ENCODE results near the gene EPHA8. TPM values are rescaled to one million over a fixed set of nuclear protein-coding genes. Genes with fewer than 3 reads are reported as not detected.

Gene EPHA8
- total and polyA plus RNA-seq, 3 donors from 2014 or later, result 2.3 to 6.0 (median 5.2) TPM

DNA sequence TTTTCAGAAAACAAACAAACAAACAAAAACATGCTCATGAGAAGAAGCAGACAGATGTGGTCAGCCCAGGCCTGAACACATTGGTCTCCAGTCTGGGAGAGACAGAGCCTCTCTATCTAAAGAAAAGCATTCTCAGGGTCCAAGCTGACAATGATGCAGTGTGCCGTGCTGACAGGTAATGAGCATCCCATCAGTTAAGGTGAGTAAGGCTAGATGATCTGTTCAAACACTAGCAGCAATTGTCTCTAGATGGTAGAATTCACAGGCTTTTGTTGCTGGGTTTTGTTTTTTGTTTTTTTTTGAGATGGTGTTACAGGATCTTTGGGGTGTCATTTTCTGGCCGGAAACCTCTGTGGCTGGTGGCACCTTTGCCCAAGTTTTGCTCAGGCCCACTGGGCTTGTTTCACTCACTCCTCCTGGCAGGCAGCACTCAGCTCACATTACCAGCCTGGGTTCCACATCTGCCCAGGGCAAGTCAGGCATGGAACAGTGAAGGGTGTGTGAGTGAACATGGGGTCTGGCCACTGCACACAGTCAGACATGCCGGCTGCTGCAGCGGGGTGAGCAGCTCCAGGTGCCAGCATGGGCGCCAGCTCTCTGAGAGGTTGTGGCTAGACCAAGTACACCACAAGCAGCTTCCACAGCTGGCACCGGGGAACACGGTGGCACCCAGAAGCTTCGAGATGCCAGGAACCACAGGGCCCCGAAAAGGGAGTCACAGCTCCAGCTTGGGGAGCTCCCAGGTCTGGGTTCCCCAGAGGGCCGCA is 70.6 kb downstream of the EPHA8 start:
- TF ChIP-seq, protein P1, sequence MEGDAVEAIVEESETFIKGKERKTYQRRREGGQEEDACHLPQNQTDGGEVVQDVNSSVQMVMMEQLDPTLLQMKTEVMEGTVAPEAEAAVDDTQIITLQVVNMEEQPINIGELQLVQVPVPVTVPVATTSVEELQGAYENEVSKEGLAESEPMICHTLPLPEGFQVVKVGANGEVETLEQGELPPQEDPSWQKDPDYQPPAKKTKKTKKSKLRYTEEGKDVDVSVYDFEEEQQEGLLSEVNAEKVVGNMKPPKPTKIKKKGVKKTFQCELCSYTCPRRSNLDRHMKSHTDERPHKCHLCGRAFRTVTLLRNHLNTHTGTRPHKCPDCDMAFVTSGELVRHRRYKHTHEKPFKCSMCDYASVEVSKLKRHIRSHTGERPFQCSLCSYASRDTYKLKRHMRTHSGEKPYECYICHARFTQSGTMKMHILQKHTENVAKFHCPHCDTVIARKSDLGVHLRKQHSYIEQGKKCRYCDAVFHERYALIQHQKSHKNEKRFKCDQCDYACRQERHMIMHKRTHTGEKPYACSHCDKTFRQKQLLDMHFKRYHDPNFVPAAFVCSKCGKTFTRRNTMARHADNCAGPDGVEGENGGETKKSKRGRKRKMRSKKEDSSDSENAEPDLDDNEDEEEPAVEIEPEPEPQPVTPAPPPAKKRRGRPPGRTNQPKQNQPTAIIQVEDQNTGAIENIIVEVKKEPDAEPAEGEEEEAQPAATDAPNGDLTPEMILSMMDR (IDR thresholded peaks at IDR 0.05), result no peak
- no peak for TF ChIP-seq POLR2A (IDR thresholded peaks at IDR 0.05)
- no peaks in the 10 kb centered on the region for H3K9me3 ChIP-seq
- no peaks in the 10 kb centered on the region for H3K27me3 ChIP-seq
- no peak overlapping the region for H3K27ac ChIP-seq
- no peaks in the 10 kb centered on the region for H3K4me1 ChIP-seq
- DNase-seq, result no peak
- H3K4me3 ChIP-seq, result no peak overlapping the region
- intact Hi-C loops (cut with DNase I; ENCODE audit: low total_unique reads), result no loop called here
- H3K36me3 ChIP-seq (ENCODE audit: low read depth, missing control alignments), result no peaks in the 10 kb centered on the region
- 91% methylated on average over 10 of the region's 10 CpGs for WGBS, 2 donors

- intact Hi-C loops (cut with DNase I; ENCODE audit: low total_unique reads), result no loop called here
- H3K9me3 ChIP-seq, result no peaks in the 10 kb centered on the region
- H3K4me3 ChIP-seq, result no peak overlapping the region
- WGBS, 2 donors, result 83 to 85% methylated on average over 6 to 7 of the region's 7 CpGs
- TF ChIP-seq POLR2A (IDR thresholded peaks at IDR 0.05), result no peak
- TF ChIP-seq, protein P1 (IDR thresholded peaks at IDR 0.05), result no peak
- DNase-seq, result no peak
- no peaks in the 10 kb centered on the region for H3K27me3 ChIP-seq
- no peak overlapping the region for H3K27ac ChIP-seq
- H3K4me1 ChIP-seq, result no peaks in the 10 kb centered on the region
- no peaks in the 10 kb centered on the region for H3K36me3 ChIP-seq (ENCODE audit: low read depth, missing control alignments)
Observed at GRCh38 chr1:22635436-22635835, 72.1 kb downstream of the EPHA8 start.

GRCh38 chr1:22636353-22636752 is 73.1 kb downstream of the EPHA8 start, which contains the start of gene C1QA:
C1QA (plus strand) TSS chr1:22636628; CDS start chr1:22637617, 989 bp downstream.
- peak; percentile 44 for DNase-seq
- 48 to 56% methylated on average over 5 of the region's 5 CpGs for WGBS, 2 donors
- Histone ChIP-seq H3K36me3 (ENCODE audit: low read depth, missing control alignments) (no peaks in the 10 kb centered on the region), H3K4me3 (no peak within 1 kb of the TSS), H3K4me1 (no peaks in the 10 kb centered on the region), H3K27ac (no peak within 1 kb of the TSS), H3K9me3 (no peaks in the 10 kb centered on the region), H3K27me3 (no peaks in the 10 kb centered on the region)
- intact Hi-C loops (cut with DNase I; ENCODE audit: low total_unique reads), result no loop called here
- TF ChIP-seq POLR2A (IDR thresholded peaks at IDR 0.05), result no peak

GRCh38 chr1:22636927-22637326 is 73.6 kb downstream of the EPHA8 start:
- 78% methylated on average over 6 of the region's 6 CpGs for WGBS, 2 donors
- Histone ChIP-seq H3K27ac (no peak overlapping the region), H3K4me3 (no peak overlapping the region), H3K27me3 (no peaks in the 10 kb centered on the region), H3K9me3 (no peaks in the 10 kb centered on the region), H3K4me1 (no peaks in the 10 kb centered on the region), H3K36me3 (ENCODE audit: low read depth, missing control alignments) (no peaks in the 10 kb centered on the region)
- no peak for TF ChIP-seq POLR2A (IDR thresholded peaks at IDR 0.05)
- TF ChIP-seq, protein P1 (IDR thresholded peaks at IDR 0.05), result no peak
- DNase-seq, result no peak
- intact Hi-C loops (cut with DNase I; ENCODE audit: low total_unique reads), result no loop called here

DNA sequence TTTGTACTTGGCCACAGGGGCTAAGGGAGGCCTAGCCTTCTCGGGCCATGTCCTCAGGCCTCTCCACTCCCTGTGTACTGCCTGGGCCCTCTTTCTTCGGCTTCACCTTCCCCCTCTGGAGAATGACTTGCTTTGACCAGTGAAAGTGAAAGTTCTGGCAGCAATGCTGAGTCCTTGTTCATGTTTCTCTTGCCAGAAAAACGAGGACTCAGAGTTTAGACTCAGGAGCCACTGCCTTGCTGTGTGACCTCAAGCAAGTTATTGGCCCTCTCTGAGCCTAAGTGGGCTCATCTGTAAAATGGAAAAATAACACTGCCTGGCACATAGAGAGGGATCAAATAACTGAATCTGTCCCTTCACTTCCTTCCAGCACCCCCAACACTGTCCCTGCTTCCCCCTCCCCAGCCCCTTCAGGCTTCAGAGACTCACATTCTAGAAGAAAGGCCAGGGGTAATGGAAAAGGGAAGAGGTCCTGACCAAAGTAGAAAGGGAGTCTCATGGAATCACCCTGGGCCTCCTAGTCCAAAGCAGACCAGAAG is 74.7 kb downstream of the EPHA8 start:
- DNase-seq, result no peak
- 61 to 69% methylated on average over 3 of the region's 3 CpGs for WGBS, 2 donors
- Histone ChIP-seq H3K36me3 (ENCODE audit: low read depth, missing control alignments) (no peaks in the 10 kb centered on the region), H3K9me3 (no peaks in the 10 kb centered on the region), H3K27ac (no peak overlapping the region), H3K4me3 (no peak overlapping the region), H3K4me1 (no peaks in the 10 kb centered on the region), H3K27me3 (no peaks in the 10 kb centered on the region)
- TF ChIP-seq, protein P1 (IDR thresholded peaks at IDR 0.05), result no peak
- TF ChIP-seq POLR2A (IDR thresholded peaks at IDR 0.05), result no peak
- intact Hi-C loops (cut with DNase I; ENCODE audit: low total_unique reads), result no loop called here

All from testis (tissue), 3 donors.